ENCODE data around the gene LRRFIP1.

- TF ChIP-seq CTCF (IDR thresholded peaks at IDR 0.05) = peak in 1 of 6 experiments; percentile 3
- TF ChIP-seq POLR2A (IDR thresholded peaks at IDR 0.05) = no peak
These were observed 59.3 kb downstream of the LRRFIP1 start for GRCh38 chr2:237686659-237687136.

All from adrenal gland (tissue), 5 donors.